ENCODE data around the gene IFNGR2.

IFNGR2 gene

DNA sequence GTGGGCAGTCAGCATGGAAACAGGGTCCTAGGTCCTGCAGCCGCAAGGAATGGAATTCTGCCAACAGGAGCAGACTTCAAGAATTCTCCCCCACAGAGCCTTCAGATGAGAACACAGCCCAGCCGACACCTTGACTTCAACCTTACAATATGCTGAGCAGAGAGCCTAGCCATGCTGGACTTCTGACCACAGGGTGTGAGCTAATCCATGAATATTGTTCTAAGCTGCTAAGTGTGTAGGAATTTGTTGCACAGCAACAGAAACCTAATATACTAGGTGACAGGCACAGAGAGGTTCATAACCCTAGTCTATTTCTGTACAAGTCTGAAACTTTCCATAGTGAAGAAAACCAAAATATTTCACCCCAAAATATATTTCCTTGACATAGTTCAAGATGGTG lies 32.9 kb upstream of the IFNGR2 start:
- FAIRE-seq (no peak), DNase-seq (ENCODE audit: insufficient read length, low spot score) (no peak)
- TF ChIP-seq, protein P1, sequence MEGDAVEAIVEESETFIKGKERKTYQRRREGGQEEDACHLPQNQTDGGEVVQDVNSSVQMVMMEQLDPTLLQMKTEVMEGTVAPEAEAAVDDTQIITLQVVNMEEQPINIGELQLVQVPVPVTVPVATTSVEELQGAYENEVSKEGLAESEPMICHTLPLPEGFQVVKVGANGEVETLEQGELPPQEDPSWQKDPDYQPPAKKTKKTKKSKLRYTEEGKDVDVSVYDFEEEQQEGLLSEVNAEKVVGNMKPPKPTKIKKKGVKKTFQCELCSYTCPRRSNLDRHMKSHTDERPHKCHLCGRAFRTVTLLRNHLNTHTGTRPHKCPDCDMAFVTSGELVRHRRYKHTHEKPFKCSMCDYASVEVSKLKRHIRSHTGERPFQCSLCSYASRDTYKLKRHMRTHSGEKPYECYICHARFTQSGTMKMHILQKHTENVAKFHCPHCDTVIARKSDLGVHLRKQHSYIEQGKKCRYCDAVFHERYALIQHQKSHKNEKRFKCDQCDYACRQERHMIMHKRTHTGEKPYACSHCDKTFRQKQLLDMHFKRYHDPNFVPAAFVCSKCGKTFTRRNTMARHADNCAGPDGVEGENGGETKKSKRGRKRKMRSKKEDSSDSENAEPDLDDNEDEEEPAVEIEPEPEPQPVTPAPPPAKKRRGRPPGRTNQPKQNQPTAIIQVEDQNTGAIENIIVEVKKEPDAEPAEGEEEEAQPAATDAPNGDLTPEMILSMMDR (IDR thresholded peaks at IDR 0.05; ENCODE audit: insufficient read depth, missing control alignments) = no peak

DNA sequence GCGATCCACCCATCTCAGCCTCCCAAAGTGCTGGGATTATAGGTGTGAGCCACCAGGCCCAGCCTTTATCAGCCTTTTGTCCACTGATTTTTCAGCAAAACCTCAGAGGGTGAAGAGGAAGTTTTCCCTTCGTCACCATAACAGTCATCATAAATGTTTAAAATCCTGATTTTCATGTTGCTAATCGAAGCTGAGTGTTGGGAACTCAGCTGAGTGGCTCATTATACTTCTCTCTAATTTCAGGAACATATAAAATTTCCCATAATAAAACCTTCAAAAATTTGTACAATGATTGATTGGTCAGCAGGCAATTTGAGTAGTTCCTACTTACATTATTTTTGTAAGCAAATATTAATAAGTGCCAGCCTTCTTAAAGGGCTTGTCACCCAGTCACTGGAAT lies 31.8 kb upstream of the IFNGR2 start:
- TF ChIP-seq, protein P1 (IDR thresholded peaks at IDR 0.05; ENCODE audit: insufficient read depth, missing control alignments) = no peak
- no peak for FAIRE-seq

DNA sequence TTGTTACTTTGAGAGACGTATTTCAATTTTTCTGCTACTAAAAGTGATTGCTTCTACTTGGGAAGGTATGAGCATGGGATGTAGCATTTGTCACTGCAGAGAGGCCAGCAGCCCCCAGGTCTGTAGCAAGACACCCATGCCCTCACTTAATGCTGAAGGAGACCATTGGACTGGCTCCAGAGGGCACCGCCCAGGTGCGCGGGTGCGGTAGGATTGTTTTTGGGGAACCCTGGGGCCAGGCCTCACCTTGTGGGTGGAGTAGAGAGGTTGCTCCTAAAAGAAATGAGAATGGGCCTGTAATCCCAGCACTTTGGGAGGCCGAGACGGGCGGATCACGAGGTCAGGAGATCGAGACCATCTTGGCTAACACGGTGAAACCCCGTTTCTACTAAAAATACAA lies 30.6 kb upstream of the IFNGR2 start:
- DNase-seq (ENCODE audit: insufficient read length, low spot score) (no peak), FAIRE-seq (no peak)
- TF ChIP-seq, protein P1 (IDR thresholded peaks at IDR 0.05; ENCODE audit: insufficient read depth, missing control alignments) = no peak

More for the DNA sequence above, 31.8 kb upstream of the IFNGR2 start:
- no peak for DNase-seq (ENCODE audit: insufficient read length, low spot score)

DNA sequence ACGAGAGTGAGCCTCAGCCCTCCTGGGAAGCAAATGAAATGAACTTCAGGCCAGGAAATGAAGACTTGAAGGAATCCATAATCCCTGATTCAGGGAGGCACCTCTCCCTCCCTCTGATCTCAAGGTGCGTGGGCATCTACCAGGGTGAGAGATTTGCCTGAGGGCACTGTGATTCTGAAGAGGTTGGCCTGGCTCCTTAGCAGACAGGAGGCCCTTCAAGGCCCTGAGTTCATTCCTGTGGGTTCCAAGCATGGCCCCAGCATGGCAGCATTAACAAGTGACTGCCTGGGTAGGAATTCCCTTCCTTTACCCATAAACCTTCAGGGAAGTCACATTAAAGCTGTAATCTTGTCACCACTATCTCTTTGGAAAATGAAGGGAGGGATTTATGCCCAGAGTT lies 29.8 kb upstream of the IFNGR2 start:
- no peak for DNase-seq (ENCODE audit: insufficient read length, low spot score)
- FAIRE-seq = no peak
- TF ChIP-seq, protein P1 (IDR thresholded peaks at IDR 0.05; ENCODE audit: insufficient read depth, missing control alignments) = no peak

DNA sequence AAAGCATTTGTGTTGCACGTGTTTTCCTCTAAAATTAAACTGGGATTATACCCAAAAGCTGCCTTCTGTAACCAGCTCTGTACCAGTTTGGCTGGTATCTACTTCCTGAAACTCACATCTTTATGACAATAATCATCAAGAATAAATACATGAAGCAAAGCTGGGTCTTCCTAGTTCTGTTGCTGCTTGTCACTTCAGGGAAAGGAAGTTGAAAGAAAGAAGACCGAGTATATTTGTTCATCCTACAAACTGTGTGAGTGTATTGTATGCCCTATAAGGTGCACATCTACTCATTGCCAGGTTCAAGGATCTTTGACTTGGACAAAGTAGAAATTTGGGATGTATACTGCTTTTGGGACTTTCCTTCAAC lies 29.1 kb upstream of the IFNGR2 start:
- TF ChIP-seq, protein P1 (IDR thresholded peaks at IDR 0.05; ENCODE audit: insufficient read depth, missing control alignments) = no peak
- FAIRE-seq (no peak), DNase-seq (ENCODE audit: insufficient read length, low spot score) (no peak)

DNA sequence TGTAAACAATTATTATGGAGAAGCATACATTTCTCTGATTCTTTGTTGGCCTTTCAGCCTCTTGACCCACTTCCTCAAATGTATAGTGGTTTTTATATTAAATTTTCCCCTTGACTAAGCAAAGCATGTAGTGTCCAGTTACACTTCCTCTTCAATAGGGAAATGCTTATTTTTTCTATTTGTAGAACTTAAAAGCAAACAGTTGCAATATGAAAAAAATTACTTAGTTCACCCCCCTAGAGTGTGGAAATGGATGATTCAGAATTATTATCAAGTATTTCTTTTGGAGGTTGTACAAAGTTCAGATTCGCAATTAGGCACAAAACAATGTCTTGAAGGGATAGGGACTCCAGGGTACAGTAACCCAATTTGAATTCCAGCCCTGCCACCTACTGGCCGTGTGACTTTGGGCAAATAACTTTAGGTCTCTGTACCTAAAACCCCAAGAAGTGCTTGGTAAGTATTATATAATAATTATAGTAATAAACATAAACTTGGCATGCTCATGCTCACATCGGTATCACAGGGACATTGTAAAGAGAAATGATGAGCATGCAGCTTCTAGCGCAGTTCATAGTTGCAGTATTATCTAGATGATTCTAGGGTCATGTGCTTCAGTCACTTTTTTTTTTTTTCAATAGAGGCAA lies 28.6 kb upstream of the IFNGR2 start:
- FAIRE-seq (no peak), DNase-seq (ENCODE audit: insufficient read length, low spot score) (no peak)
- TF ChIP-seq, protein P1 (IDR thresholded peaks at IDR 0.05; ENCODE audit: insufficient read depth, missing control alignments) = peak; percentile 65

DNA sequence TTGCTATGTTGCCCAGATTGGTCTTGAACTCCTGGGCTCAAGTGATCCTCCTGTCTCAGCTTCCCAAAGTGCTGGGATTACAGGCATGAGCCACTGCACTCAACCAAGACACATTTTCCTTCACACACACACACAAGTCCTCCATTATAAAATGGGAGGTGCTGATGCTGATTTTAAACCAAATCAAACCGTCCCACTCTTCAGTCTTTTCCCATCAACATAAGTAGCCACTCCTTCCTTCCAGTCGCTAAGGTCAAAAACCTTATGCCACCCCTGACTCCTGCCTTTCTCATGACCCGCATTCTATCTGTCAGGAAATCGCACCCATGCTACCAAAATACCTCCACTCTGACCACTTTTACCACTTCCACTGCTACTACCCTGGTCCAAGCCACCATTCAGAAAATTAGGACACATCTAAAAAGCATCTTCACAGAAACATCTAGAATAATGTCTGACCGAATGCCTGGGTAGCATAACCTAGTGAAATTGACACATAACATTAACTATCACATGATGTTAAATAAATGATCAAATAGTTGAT lies 28.0 kb upstream of the IFNGR2 start:
- TF ChIP-seq, protein P1 (IDR thresholded peaks at IDR 0.05; ENCODE audit: insufficient read depth, missing control alignments) = no peak
- no peak for FAIRE-seq
- DNase-seq (ENCODE audit: insufficient read length, low spot score) = no peak

Data from D721Med (cell line).